Measurements from ENCODE around the gene ZNF584.

Gene ZNF584

DNA sequence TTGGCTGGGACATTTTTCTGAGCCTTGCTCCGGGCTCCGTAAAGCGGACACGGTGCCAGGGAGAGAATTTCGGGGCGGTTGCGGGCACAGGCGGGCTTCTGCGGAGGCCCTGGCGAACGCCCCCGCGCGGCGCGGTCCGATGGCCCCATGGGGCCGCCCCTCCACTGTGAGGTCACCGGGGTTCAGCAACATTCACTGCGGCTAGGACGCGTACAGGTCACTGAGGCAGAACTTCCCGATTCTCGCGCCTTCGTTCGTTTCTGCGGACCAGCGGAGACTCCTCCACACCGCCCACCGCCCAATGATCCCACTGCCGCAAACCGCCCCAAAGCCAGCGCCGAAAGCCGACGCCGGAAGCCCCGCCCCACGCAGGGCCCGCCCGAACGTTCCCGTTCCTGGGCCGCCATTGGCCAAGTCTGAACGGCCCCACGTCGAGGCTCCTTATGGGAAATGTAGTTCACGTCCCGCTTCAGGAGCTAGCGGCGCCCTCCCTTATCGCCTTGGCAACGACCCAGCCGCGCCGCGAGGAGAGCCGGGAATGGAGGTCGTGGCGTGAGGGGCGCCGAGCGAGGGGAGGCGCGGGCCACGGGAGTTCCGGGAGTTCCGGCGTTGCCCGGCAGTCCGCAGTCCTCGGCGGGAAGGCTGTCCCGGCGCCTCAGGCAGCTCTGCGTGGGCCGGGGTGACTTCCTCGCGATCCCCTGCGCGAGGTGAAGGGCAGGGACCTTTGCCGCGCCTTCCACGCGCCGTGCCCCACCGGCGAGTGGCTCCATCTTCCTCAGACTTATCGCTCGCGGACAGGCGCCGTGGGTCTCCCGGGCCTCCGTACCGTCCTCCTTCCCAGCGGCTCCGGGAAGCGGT, at the start of gene ZNF584:
TSS of gene ZNF584 (plus strand) at position 498 of the 858 bp plus-strand sequence. CDS start 499 bp downstream, outside the sequence.
- peak within 1 kb of the TSS; percentile 69 for H3K4me3 ChIP-seq (ENCODE audit: low read depth, low read length)
- TF ChIP-seq POLR2A (IDR thresholded peaks at IDR 0.05; ENCODE audit: extremely low read depth, insufficient read length) (peak; percentile 69), MAX (IDR thresholded peaks at IDR 0.05; ENCODE audit: low read depth, low read length) (peak; percentile 38; the same call in 1 of the 2 replicates), CTCF (IDR thresholded peaks at IDR 0.05; ENCODE audit: low read depth, low read length) (no peak), MYC (IDR thresholded peaks at IDR 0.05; ENCODE audit: low read depth, low read length) (peak; percentile 43)
- DNase-seq (ENCODE audit: low read depth), result peak; percentile 98

- TF ChIP-seq MYC (IDR thresholded peaks at IDR 0.05; ENCODE audit: low read depth, low read length), result no peak
- TF ChIP-seq POLR2A (IDR thresholded peaks at IDR 0.05; ENCODE audit: extremely low read depth, insufficient read length), result no peak
- no peak for TF ChIP-seq CTCF (IDR thresholded peaks at IDR 0.05; ENCODE audit: low read depth, low read length)
- no peak; the same call in 1 of the 2 replicates for TF ChIP-seq MAX (IDR thresholded peaks at IDR 0.05; ENCODE audit: low read depth, low read length)
- peak overlapping the region; percentile 88 for H3K4me3 ChIP-seq (ENCODE audit: low read depth, low read length)
- DNase-seq (ENCODE audit: low read depth), result peak; percentile 78
These were observed 46.6 kb upstream of the ZNF584 start for GRCh38 chr19:58361900-58362271.

DNA sequence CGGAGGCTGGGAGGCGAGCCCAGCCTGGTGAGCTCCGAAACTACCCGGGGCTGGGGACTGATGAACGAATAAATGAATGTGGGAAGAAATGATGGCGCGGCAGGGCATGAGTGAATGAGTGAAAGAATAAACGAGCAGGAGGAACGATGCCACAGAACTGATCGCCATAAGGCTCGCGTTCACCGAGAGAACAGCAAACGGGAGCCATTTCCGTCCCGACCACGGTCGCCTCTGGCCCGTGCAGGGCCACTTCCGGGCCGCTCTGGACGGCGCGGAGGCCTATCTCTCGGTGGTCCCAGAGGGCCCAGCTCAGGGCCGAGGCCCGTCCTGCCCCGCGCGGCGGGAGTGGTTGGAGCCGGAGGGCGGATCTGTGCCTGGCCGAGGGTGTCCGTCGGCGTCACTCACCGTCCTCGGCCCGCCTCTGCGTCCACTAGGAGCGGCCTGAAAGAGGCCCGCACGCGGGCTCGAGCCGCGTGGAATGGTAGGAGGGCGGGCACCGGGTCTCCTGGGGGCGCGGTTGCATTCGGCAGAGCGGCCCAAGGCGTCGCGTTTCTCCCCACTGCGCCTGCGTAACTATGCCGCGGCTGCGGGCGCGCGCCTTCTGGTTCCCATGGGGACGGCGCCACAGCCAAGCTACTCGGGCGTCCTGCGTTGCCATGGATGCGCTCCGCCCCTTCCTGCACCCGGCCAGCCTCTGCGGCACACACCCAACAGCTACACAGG, 46.0 kb upstream of the ZNF584 start, which contains the start of gene ZNF497:
TSS of gene ZNF497 (minus strand) at position 480 of the 723 bp plus-strand sequence. CDS start 5,116 bp downstream, outside the sequence.
- peak; percentile 97 for DNase-seq (ENCODE audit: low read depth)
- peak within 1 kb of the TSS; percentile 88 for H3K4me3 ChIP-seq (ENCODE audit: low read depth, low read length)
- TF ChIP-seq MYC (IDR thresholded peaks at IDR 0.05; ENCODE audit: low read depth, low read length) (peak; percentile 76), POLR2A (IDR thresholded peaks at IDR 0.05; ENCODE audit: extremely low read depth, insufficient read length) (peak; percentile 72), CTCF (IDR thresholded peaks at IDR 0.05; ENCODE audit: low read depth, low read length) (no peak), MAX (IDR thresholded peaks at IDR 0.05; ENCODE audit: low read depth, low read length) (peak; percentile 66; the same call in 1 of the 2 replicates)

GRCh38 chr19:58364146-58364545, 44.3 kb upstream of the ZNF584 start:
- TF ChIP-seq MYC (IDR thresholded peaks at IDR 0.05; ENCODE audit: low read depth, low read length) (no peak), CTCF (IDR thresholded peaks at IDR 0.05; ENCODE audit: low read depth, low read length) (no peak), POLR2A (IDR thresholded peaks at IDR 0.05; ENCODE audit: extremely low read depth, insufficient read length) (no peak), MAX (IDR thresholded peaks at IDR 0.05; ENCODE audit: low read depth, low read length) (no peak; the same call in 1 of the 2 replicates)
- peak; percentile 89 for DNase-seq (ENCODE audit: low read depth)

GRCh38 chr19:58366585-58367430, 41.6 kb upstream of the ZNF584 start:
- no peak overlapping the region for H3K4me3 ChIP-seq (ENCODE audit: low read depth, low read length)
- peak; percentile 37 for DNase-seq (ENCODE audit: low read depth)
- no peak for TF ChIP-seq MAX (IDR thresholded peaks at IDR 0.05; ENCODE audit: low read depth, low read length)
- TF ChIP-seq CTCF (IDR thresholded peaks at IDR 0.05; ENCODE audit: low read depth, low read length), result peak; percentile 13
- no peak for TF ChIP-seq MYC (IDR thresholded peaks at IDR 0.05; ENCODE audit: low read depth, low read length)

More at GRCh38 chr19:58364146-58364545, 44.3 kb upstream of the ZNF584 start:
- H3K4me3 ChIP-seq (ENCODE audit: low read depth, low read length), result no peak overlapping the region

Data from NB4 (cell line).